Activated CD8-positive, alpha-beta memory T cell treated with anti-CD3 and anti-CD28 coated beads, Interleukin-2, amount 10 ng/mL, durations not matched to agents 7 days and 5 days (primary cell): ENCODE measurements around the gene SGCE. TPM values are rescaled to one million over a fixed set of nuclear protein-coding genes. Genes with fewer than 3 reads are reported as not detected.

Source experiments
- ATAC-seq: fragments of 150-1000 bp; cut with Tn5 transposase; one replicate; pipeline ENCODE4 v1.10.0; 2021; ENCODE audit warnings: moderate library complexity
- CTCF ChIA-PET: fragments of 350-600 bp; sonication (Branson Sonifier 250); formaldehyde crosslinking; loops from one replicate; lab custom pipeline; 2021; ENCODE audit warnings: antibody characterized with exemption; lab: Charles Lee
- DNase-seq: peaks from one replicate; pipeline ENCODE4 v3.0.0-alpha.2; 2020
- H3K27ac Mint-ChIP-seq: one replicate; pipeline ENCODE4 v1.8.0; 2021; ENCODE audit warnings: mild to moderate bottlenecking, mixed read lengths
- H3K27me3 Mint-ChIP-seq: one replicate; pipeline ENCODE4 v1.8.0; 2021; ENCODE audit warnings: mixed read lengths
- H3K36me3 Mint-ChIP-seq: one replicate; pipeline ENCODE4 v1.8.0; 2021; ENCODE audit warnings: mild to moderate bottlenecking, mixed read lengths
- H3K4me1 Mint-ChIP-seq: one replicate; pipeline ENCODE4 v1.8.0; 2021; ENCODE audit warnings: mixed read lengths
- H3K4me3 Mint-ChIP-seq: one replicate; pipeline ENCODE4 v1.8.0; 2021; ENCODE audit warnings: mild to moderate bottlenecking, moderate library complexity, mixed read lengths
- H3K9me3 Mint-ChIP-seq: one replicate; pipeline ENCODE4 v1.8.0; 2022; ENCODE audit warnings: low read depth, mixed read lengths
- total RNA-seq, 2 experiments: library from RNA; stranded (reverse); gene quantifications; one replicate each; pipeline ENCODE4 v1.2.3, GENCODE V29; 2021

The SGCE gene
- total RNA-seq, 2 experiments from 2014 or later: 2.4 to 3.2 TPM

GRCh38 chr7:94671444-94672235 lies 15.7 kb upstream of the SGCE start:
- Mint-ChIP-seq H3K4me3 (no peak overlapping the region), H3K9me3 (no peaks in the 10 kb centered on the region), H3K4me1 (peaks cover 5% of the 10 kb centered on the region), H3K27me3 (peaks cover 3% of the 10 kb centered on the region), H3K27ac (no peak overlapping the region), H3K36me3 (no peaks in the 10 kb centered on the region)
- no peak for ATAC-seq
- DNase-seq: no peak
- CTCF ChIA-PET: no interaction called here

GRCh38 chr7:94669773-94670495 lies 14.0 kb upstream of the SGCE start:
- Mint-ChIP-seq H3K9me3 (no peaks in the 10 kb centered on the region), H3K4me1 (peaks cover 5% of the 10 kb centered on the region), H3K36me3 (no peaks in the 10 kb centered on the region), H3K4me3 (no peak overlapping the region), H3K27me3 (peaks cover 3% of the 10 kb centered on the region), H3K27ac (no peak overlapping the region)
- CTCF ChIA-PET: no interaction called here
- DNase-seq: no peak
- no peak for ATAC-seq

- ATAC-seq: no peak
- CTCF ChIA-PET: no interaction called here
- Mint-ChIP-seq H3K27me3 (peaks cover 3% of the 10 kb centered on the region), H3K4me1 (peaks cover 12% of the 10 kb centered on the region), H3K9me3 (no peaks in the 10 kb centered on the region), H3K36me3 (no peaks in the 10 kb centered on the region), H3K27ac (peak overlapping the region; percentile 67), H3K4me3 (no peak overlapping the region)
- no peak for DNase-seq
These were observed 11.1 kb upstream of the SGCE start for GRCh38 chr7:94666879-94667587.

DNA sequence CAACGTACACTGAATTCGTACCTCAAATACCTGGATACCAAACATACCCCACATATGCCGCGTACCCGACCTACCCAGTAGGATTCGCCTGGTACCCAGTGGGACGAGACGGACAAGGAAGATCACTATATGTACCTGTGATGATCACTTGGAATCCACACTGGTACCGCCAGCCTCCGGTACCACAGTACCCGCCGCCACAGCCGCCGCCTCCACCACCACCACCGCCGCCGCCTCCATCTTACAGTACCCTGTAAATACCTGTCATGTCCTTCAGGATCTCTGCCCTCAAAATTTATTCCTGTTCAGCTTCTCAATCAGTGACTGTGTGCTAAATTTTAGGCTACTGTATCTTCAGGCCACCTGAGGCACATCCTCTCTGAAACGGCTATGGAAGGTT lies 9.5 kb upstream of the SGCE start:
- no peak for ATAC-seq
- no peak overlapping the region for H3K4me3 Mint-ChIP-seq
- no peak for DNase-seq
- no peaks in the 10 kb centered on the region for H3K36me3 Mint-ChIP-seq
- H3K27ac Mint-ChIP-seq: no peak overlapping the region
- CTCF ChIA-PET: no interaction called here
- H3K27me3 Mint-ChIP-seq: no peaks in the 10 kb centered on the region
- H3K9me3 Mint-ChIP-seq: no peaks in the 10 kb centered on the region
- peaks cover 12% of the 10 kb centered on the region for H3K4me1 Mint-ChIP-seq

DNA sequence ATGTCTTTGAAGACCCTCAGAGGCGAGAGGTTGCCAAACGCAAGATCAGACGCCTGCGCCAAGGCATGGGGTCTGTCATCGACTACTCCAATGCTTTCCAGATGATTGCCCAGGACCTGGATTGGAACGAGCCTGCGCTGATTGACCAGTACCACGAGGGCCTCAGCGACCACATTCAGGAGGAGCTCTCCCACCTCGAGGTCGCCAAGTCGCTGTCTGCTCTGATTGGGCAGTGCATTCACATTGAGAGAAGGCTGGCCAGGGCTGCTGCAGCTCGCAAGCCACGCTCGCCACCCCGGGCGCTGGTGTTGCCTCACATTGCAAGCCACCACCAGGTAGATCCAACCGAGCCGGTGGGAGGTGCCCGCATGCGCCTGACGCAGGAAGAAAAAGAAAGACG lies 8.1 kb upstream of the SGCE start:
- Mint-ChIP-seq H3K27me3 (no peaks in the 10 kb centered on the region), H3K4me3 (no peak overlapping the region), H3K27ac (no peak overlapping the region), H3K36me3 (no peaks in the 10 kb centered on the region), H3K9me3 (no peaks in the 10 kb centered on the region), H3K4me1 (peaks cover 12% of the 10 kb centered on the region)
- ATAC-seq (no peak), DNase-seq (no peak)
- CTCF ChIA-PET: no interaction called here

- no peak for ATAC-seq
- H3K4me1 Mint-ChIP-seq: peaks cover 12% of the 10 kb centered on the region
- H3K4me3 Mint-ChIP-seq: no peak overlapping the region
- H3K27me3 Mint-ChIP-seq: no peaks in the 10 kb centered on the region
- no peaks in the 10 kb centered on the region for H3K36me3 Mint-ChIP-seq
- no peak overlapping the region for H3K27ac Mint-ChIP-seq
- CTCF ChIA-PET: no interaction called here
- H3K9me3 Mint-ChIP-seq: no peaks in the 10 kb centered on the region
- DNase-seq: no peak
These were observed 6.6 kb upstream of the SGCE start for GRCh38 chr7:94662548-94662947.

GRCh38 chr7:94660006-94660405 lies 4.1 kb upstream of the SGCE start:
- CTCF ChIA-PET: interaction anchor here (1.0 kb wide), 1 partner anchor 259 kb away, joined by 3 read pairs; no protein-coding TSS in a partner anchor
- H3K9me3 Mint-ChIP-seq: no peaks in the 10 kb centered on the region

DNA sequence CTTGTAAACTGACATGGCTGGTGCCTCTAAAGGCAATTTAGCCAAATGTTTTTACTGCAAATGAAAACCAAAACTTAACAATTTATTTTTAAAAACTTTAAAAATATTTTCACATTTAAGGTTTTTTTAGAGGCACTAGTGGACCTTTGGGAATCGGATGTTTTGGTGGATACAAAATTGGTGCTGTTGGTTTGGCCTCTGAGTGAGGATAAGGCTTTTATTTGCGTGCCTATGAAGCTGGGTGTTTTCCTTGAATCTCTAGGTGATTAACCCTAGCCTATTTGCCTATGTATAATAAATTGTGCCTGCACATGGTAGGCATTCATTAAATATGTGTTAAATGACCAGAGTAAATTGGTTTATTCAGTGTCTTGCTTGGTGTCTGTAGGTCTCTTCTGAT lies 2.9 kb upstream of the SGCE start:
- Mint-ChIP-seq H3K36me3 (no peaks in the 10 kb centered on the region), H3K4me1 (peaks cover 26% of the 10 kb centered on the region), H3K27ac (no peak overlapping the region), H3K4me3 (no peak overlapping the region), H3K9me3 (no peaks in the 10 kb centered on the region), H3K27me3 (peaks cover 21% of the 10 kb centered on the region)
- CTCF ChIA-PET: interaction anchor here (1.0 kb wide), 1 partner anchor 258 kb away, joined by 3 read pairs; no protein-coding TSS in a partner anchor
- no peak for DNase-seq
- ATAC-seq: no peak

More at GRCh38 chr7:94660006-94660405, 4.1 kb upstream of the SGCE start:
- ATAC-seq: no peak
- Mint-ChIP-seq H3K27ac (no peak overlapping the region), H3K4me1 (peaks cover 22% of the 10 kb centered on the region), H3K36me3 (no peaks in the 10 kb centered on the region), H3K4me3 (no peak overlapping the region), H3K27me3 (peaks cover 9% of the 10 kb centered on the region)
- no peak for DNase-seq

DNA sequence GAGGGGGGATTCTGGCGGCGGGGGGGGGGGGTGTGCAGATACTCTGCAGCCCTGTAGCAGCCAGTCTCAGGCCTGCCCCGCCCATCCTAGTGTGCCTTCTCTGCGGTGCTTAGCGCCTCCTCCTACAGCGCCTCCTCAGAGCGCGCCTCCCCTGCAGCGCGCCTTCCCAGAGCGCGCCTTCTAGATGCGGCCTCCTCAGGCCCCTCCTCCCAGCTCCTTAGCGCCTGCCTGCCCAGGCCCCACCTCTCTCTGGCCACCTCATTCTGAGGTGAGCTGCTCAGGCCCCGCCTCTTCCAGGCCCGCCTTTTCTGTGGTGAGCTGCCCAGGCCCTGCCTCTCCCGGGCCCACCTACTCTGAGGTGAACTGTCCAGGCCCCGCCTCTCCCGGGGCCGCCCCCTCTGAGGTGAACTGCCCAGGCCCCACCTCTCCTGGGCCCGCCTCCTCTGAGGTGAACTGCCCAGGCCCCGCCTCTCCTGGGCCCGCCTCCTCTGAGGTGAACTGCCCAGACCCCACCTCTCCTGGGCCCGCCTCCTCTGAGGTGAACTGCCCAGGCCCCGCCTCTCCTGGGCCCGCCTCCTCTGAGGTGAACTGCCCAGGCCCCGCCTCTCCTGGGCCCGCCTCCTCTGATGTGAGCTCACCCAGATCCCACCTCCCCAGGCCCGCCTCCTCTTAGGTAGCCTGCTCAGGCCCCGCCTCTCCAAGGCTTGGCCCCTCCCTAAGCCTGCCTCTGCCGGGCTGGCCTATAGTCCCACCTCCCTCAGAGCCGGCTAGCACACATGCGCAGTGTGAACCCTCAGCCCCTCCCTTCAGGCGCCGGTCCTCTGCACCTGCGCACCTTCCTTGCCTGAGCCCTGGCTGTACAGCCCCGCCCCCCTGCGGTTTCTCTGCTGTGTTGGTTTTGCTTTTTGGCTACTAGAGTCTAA lies 2.1 kb upstream of the SGCE start:
- no peaks in the 10 kb centered on the region for H3K9me3 Mint-ChIP-seq
- CTCF ChIA-PET: interaction anchor here (0.9 to 1.5 kb wide), 2 partner anchors 147 to 819 kb away, joined by 3 to 4 read pairs; no protein-coding TSS in a partner anchor
- H3K36me3 Mint-ChIP-seq: no peaks in the 10 kb centered on the region
- H3K4me1 Mint-ChIP-seq: peaks cover 26% of the 10 kb centered on the region
- ATAC-seq: peak; percentile 88
- peak overlapping the region; percentile 73 for H3K4me3 Mint-ChIP-seq
- DNase-seq: peak; percentile 96
- peaks cover 24% of the 10 kb centered on the region for H3K27me3 Mint-ChIP-seq
- H3K27ac Mint-ChIP-seq: peak overlapping the region; percentile 79

DNA sequence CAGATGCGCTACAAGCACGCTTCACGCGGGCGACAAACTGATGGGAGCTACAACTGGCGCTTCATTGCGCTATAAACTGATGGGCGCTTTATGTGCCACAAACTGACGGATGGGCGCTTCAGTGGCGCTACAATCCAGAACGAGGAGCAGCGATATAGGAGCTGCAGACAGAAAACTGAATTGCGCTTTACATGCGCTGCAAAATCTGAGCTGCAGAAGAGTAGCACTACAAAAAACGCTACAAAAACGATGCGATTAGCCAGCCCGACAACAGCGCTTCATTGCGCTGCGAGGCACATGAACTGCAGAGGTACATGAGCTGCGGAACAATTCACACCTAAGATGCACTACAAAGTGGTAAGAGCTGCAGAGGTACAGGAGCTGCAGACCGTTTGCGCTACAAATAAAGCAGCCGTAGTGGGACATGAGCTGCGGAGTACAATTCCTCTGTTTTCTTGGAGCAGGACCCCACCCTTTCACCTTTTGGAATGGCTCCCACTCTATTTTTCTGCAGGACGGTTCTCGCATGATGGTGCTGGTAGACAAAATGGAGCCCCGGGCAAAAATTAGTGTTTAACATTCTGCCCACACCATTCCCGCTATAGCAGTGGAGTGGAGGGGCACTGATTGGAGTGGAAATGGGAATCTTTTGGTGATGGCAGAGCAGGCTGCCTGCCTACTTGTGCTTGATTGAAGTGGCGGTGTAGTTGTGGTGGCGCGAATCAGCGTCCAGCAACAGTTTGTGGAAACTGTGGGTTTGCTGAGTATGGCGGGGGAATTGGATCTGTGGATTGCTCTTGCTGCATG lies 1.2 kb upstream of the SGCE start:
- peak overlapping the region; percentile 73 for H3K4me3 Mint-ChIP-seq
- H3K27me3 Mint-ChIP-seq: peaks cover 30% of the 10 kb centered on the region
- no peaks in the 10 kb centered on the region for H3K9me3 Mint-ChIP-seq
- ATAC-seq (no peak), DNase-seq (peak; percentile 49)
- CTCF ChIA-PET: interaction anchor here (0.9 to 2.8 kb wide), 4 partner anchors 15 to 820 kb away, joined by 3 to 15 read pairs (median 4); no protein-coding TSS in a partner anchor
- H3K27ac Mint-ChIP-seq: peak overlapping the region; percentile 79
- no peaks in the 10 kb centered on the region for H3K36me3 Mint-ChIP-seq
- H3K4me1 Mint-ChIP-seq: peaks cover 19% of the 10 kb centered on the region

GRCh38 chr7:94656658-94656924 lies 658 bp upstream of the SGCE start:
- H3K27me3 Mint-ChIP-seq: peaks cover 34% of the 10 kb centered on the region
- H3K27ac Mint-ChIP-seq: no peak overlapping the region
- H3K4me1 Mint-ChIP-seq: peaks cover 19% of the 10 kb centered on the region
- DNase-seq: no peak
- peak overlapping the region; percentile 73 for H3K4me3 Mint-ChIP-seq
- H3K36me3 Mint-ChIP-seq: no peaks in the 10 kb centered on the region
- no peaks in the 10 kb centered on the region for H3K9me3 Mint-ChIP-seq
- ATAC-seq: no peak
- CTCF ChIA-PET: interaction anchor here (0.9 to 2.8 kb wide), 3 partner anchors 15 to 820 kb away, joined by 3 to 15 read pairs (median 4); no protein-coding TSS in a partner anchor
